Stomach (tissue), 19 donors: ENCODE results near the gene IL4I1. TPM values are rescaled to one million over a fixed set of nuclear protein-coding genes. Genes with fewer than 3 reads are reported as not detected.
"Not testable (repeated sequence)": the region's sequence is repeated elsewhere in the genome, so short reads cannot be mapped to it uniquely, and the experiment has no call there.

Experiments used
- DNase-seq, 2 donors: peaks; one replicate each; pipeline versions ENCODE4 v3.0.0 to v3.0.0-alpha.2; 2013 to 2019
- H3K27ac ChIP-seq, 5 donors: fragments of 200-600 bp in 4 of 5; sonication (generic) in 4 of 5; one replicate each; pipeline ENCODE4 v1.5.1; 2013 to 2019; ENCODE audit warnings: mild to moderate bottlenecking in 1 of 5, moderate library complexity in 1 of 5
- H3K27me3 ChIP-seq, 3 donors: fragments of 200-600 bp; sonication (generic); one replicate each; pipeline ENCODE4 v1.5.1; 2017 to 2019; ENCODE audit warnings: mixed run types in 1 of 3
- H3K36me3 ChIP-seq, 4 donors: fragments of 200-600 bp; sonication (generic); 1 replicate in 3 of 4; 2 replicates in 1 of 4; pipeline ENCODE4 v1.5.1; 2016 to 2019
- H3K4me1 ChIP-seq, 4 donors: fragments of 200-600 bp; sonication (generic); one replicate each; pipeline ENCODE4 v1.5.1; 2016 to 2019
- H3K4me3 ChIP-seq, 4 donors: fragments of 200-600 bp; sonication (generic) in 3 of 4; one replicate each; pipeline ENCODE4 v1.5.1; 2016 to 2019; ENCODE audit warnings: mild to moderate bottlenecking in 1 of 4
- H3K9me3 ChIP-seq, 4 donors: fragments of 200-600 bp; sonication (generic); one replicate each; pipeline ENCODE4 v1.5.1; 2016 to 2019
- CTCF ChIP-seq, 7 experiments: fragments of 450-650 bp in 4 of 7; fragments of 200-600 bp in 3 of 7; sonication (generic) in 3 of 7; IDR thresholded peaks; one replicate each; pipeline ENCODE4 v1.5.1; 2016 to 2019; ENCODE audit warnings: antibody characterized with exemption in 7 of 7, control low read depth in 2 of 7, mild to moderate bottlenecking in 1 of 7
- EP300 ChIP-seq: sonication (generic); formaldehyde crosslinking; IDR thresholded peaks from one replicate; pipeline ENCODE4 v1.6.1; 2017; ENCODE audit warnings: antibody characterized with exemption
- POLR2A ChIP-seq, 4 donors: fragments of 450-650 bp; IDR thresholded peaks; one replicate each; pipeline ENCODE4 v1.6.1; 2016; ENCODE audit warnings: antibody characterized with exemption in 4 of 4, control low read depth in 2 of 4, mild to moderate bottlenecking in 1 of 4, moderate library complexity in 1 of 4
- POLR2AphosphoS5 ChIP-seq, 3 donors: sonication (generic); formaldehyde crosslinking; IDR thresholded peaks; one replicate each; pipeline ENCODE4 v1.6.1; 2016; ENCODE audit warnings: antibody characterized with exemption in 3 of 3
- WGBS, 5 donors: extraction: QIAGEN DNeasy Blood & Tissue Kit in 3 of 5; methylation state at CpG; one replicate each; pipeline versions ENCODE4 v1.1.5 to v1.1.7; 2013 to 2018; 5-methylcytosine and 5-hydroxymethylcytosine counted together
- intact Hi-C: fragments of 100-400 bp; cut with DNase I; formaldehyde crosslinking; loops from one replicate; pipeline ENCODE4 v1.15.1; 2023; ENCODE audit warnings: low total_unique reads
- long read RNA-seq, 10 donors: transcript quantifications; one replicate each; lab custom pipeline, GENCODE V29; 2026
- polyA plus RNA-seq, 3 donors: library from polyadenylated mRNA; stranded (reverse); fragments of 200-250 nt; gene quantifications; one replicate each; pipeline ENCODE4 v1.2.3, GENCODE V29; 2013
- total RNA-seq, 5 donors: library from RNA; depleted of rRNA; stranded (reverse); fragments of >200 nt; gene quantifications; one replicate each; pipeline versions ENCODE4 v1.1.0 to v1.2.3, GENCODE V29; 2014 to 2016
- donor health status: healthy with polysubstance abuse.
- donor health status: Bipolar disorder and iron deficiency.
- donor health status: healthy.

Gene IL4I1, protein sequence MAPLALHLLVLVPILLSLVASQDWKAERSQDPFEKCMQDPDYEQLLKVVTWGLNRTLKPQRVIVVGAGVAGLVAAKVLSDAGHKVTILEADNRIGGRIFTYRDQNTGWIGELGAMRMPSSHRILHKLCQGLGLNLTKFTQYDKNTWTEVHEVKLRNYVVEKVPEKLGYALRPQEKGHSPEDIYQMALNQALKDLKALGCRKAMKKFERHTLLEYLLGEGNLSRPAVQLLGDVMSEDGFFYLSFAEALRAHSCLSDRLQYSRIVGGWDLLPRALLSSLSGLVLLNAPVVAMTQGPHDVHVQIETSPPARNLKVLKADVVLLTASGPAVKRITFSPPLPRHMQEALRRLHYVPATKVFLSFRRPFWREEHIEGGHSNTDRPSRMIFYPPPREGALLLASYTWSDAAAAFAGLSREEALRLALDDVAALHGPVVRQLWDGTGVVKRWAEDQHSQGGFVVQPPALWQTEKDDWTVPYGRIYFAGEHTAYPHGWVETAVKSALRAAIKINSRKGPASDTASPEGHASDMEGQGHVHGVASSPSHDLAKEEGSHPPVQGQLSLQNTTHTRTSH
- under 1 TPM in 3 of 5 donors, not detected in 2; 0.45 to 0.73 (median 0.58) TPM for total RNA-seq
- 1 to 10 TPM in 1 of 3 donors, under 1 TPM in 2; 0.56 to 1.1 (median 0.76) TPM for polyA plus RNA-seq
- long read RNA-seq, donor 1 = 0 reads
- long read RNA-seq, donor 2, partial matches to known transcripts = 0 of 1 reads
- long read RNA-seq, donor 2, other reads (novel, unspliced or antisense) = 0 of 1 reads
- long read RNA-seq, donor 3 = 0 reads
- long read RNA-seq, donor 4 = 0 reads
- long read RNA-seq, donor 5 = 0 reads
- long read RNA-seq, donor 6 = 0 reads
- long read RNA-seq, donor 7 = 0 reads
- long read RNA-seq, donor 8 = 0 reads
- long read RNA-seq, donor 9, partial matches to known transcripts = 0 of 1 reads
- long read RNA-seq, donor 9, other reads (novel, unspliced or antisense) = 0 of 1 reads
- long read RNA-seq, donor 10 = 0 reads

DNA sequence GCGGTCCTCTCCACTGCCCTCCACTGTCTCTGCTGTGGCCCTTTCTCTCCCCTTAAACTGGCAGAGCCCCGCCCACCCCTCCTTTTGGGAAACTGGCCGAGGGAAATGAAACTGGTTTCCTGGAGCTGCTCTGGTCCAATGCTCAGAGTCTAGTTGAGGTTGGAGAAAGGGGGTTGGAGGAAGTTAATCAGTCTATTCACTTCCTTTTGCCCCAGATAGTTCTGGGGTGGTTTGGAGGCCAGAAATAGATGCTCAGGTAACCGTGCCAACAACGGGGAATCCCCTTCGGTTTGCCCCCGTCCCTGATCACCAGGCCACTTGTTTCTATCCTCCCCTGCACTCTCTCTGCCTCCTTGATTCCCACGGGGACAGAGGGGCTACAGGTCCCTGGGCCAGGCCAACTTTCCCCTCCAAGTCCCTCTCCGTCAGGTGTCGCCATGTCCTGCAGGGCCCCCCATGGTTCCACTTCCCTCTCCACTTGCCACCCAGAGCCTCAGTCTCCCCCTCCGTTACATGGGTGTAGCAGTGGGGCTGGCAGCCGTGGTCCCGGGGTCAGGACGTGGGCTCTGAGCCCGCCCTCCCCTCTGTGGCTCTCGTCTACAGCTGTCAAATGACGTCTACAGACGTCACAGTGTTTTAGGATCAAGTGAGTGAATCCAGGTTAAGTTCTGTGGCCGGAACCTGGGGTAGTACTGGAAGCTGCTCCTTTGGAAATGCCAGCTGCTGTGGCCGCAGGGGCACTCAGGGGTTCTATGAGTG is at the start of gene IL4I1:
Gene IL4I1 (minus strand): TSS at position 25 of the 759 bp plus-strand sequence. CDS start 727 bp downstream, outside the sequence.
- H3K27me3 ChIP-seq = peaks cover 0 to 19% (median 0%) of the 10 kb centered on the region in 3 donors
- H3K4me3 ChIP-seq = peak within 1 kb of the TSS in 1 of 4 donors; percentile 14
- no peaks in the 10 kb centered on the region for H3K36me3 ChIP-seq
- H3K4me1 ChIP-seq = peaks cover 12 to 21% (median 13%) of the 10 kb centered on the region in 4 donors
- no peak for TF ChIP-seq POLR2AphosphoS5 (IDR thresholded peaks at IDR 0.05)
- no peak for TF ChIP-seq CTCF (IDR thresholded peaks at IDR 0.05)
- TF ChIP-seq POLR2A (IDR thresholded peaks at IDR 0.05) = no peak
- TF ChIP-seq EP300 = no peak
- intact Hi-C loops = no loop called here
- 28 to 41% (median 33%) methylated on average over 12 to 20 of the region's 20 CpGs for WGBS, 5 donors
- H3K27ac ChIP-seq = peak within 1 kb of the TSS in 3 of 5 donors; percentile 46 to 66 (median 55)
- peak in 1 of 2 donors; percentile 57 for DNase-seq
- no peaks in the 10 kb centered on the region for H3K9me3 ChIP-seq

DNA sequence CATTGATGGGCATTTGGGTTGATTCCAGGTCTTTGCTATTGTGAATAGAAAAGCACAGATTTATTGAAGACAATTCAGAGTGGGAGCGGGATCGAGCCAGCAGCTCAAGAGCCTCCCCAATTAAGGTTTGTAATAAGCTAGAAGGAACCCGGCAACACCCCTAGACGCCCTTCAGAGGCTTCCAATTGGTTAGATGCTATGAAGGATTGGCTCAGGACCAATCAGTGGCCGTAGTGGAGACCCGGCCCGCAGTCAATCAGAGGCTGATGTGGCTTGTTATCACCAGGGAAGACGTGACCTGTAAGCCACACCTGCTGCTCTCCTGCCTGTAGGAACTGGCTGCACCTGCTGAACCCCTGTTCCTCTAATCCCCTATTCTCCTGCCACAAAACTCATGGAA is 49.7 kb upstream of the IL4I1 start:
- Histone ChIP-seq H3K27me3 (peaks cover 0 to 29% (median 0%) of the 10 kb centered on the region in 3 donors), H3K4me3 (no peak overlapping the region), H3K4me1 (no peaks in the 10 kb centered on the region), H3K27ac (no peak overlapping the region), H3K36me3 (no peaks in the 10 kb centered on the region), H3K9me3 (no peaks in the 10 kb centered on the region)
- WGBS, 5 donors = 71 to 80% (median 75%) methylated on average over 7 to 8 of the region's 8 CpGs
- DNase-seq = no peak
- intact Hi-C loops = no loop called here
- TF ChIP-seq CTCF (IDR thresholded peaks at IDR 0.05) (no peak), POLR2A (IDR thresholded peaks at IDR 0.05) (no peak), EP300 (no peak), POLR2AphosphoS5 (IDR thresholded peaks at IDR 0.05) (no peak)

- DNase-seq, H3K27ac ChIP-seq, H3K4me3 ChIP-seq, H3K9me3 ChIP-seq, H3K36me3 ChIP-seq, intact Hi-C loops, H3K4me1 ChIP-seq: not testable (repeated sequence)
- WGBS, 5 donors = 75 to 85% (median 80%) methylated on average over 5 of the region's 5 CpGs
- H3K27me3 ChIP-seq = peaks cover 0 to 22% (median 0%) of the 10 kb centered on the region in 3 donors
Observed at GRCh38 chr19:49944567-49944966, 47.9 kb upstream of the IL4I1 start.

DNA sequence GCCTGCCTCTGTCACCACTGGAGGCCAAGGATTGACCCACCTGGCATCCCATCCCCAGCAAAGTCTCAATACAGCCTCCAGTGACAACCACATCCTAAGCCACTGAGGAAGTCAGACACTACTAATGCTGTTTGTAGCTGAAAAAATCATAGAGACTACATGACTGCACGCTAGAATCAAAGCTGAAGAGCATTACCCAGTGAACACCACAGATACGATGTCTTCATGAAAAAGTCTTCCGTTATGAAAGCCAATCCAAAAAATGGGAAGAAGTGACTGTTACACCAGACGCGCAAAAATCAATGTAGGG is 43.8 kb upstream of the IL4I1 start:
- H3K4me1 ChIP-seq = peaks cover 4 to 12% (median 8%) of the 10 kb centered on the region in 4 donors
- H3K4me3 ChIP-seq = no peak overlapping the region
- intact Hi-C loops = no loop called here
- no peaks in the 10 kb centered on the region for H3K36me3 ChIP-seq
- no peak overlapping the region for H3K27ac ChIP-seq
- no peak for TF ChIP-seq EP300
- TF ChIP-seq POLR2A (IDR thresholded peaks at IDR 0.05) = no peak
- TF ChIP-seq POLR2AphosphoS5 (IDR thresholded peaks at IDR 0.05) = no peak
- peaks cover 0 to 3% (median 0%) of the 10 kb centered on the region in 3 donors for H3K27me3 ChIP-seq
- no peaks in the 10 kb centered on the region for H3K9me3 ChIP-seq
- 83 to 95% (median 91%) methylated on average over 5 of the region's 5 CpGs for WGBS, 5 donors
- no peak for DNase-seq
